Measurements from ENCODE around the gene RNF115.
"Not testable (repeated sequence)": the region's sequence is repeated elsewhere in the genome, so short reads cannot be mapped to it uniquely, and the experiment has no call there.

RNF115 gene

GRCh38 chr1:145795257-145795881 lies 28.5 kb downstream of the RNF115 start:
- Histone ChIP-seq H3K27me3 (no peaks in the 10 kb centered on the region), H3K4me1 (no peaks in the 10 kb centered on the region), H3K9me3 (no peaks in the 10 kb centered on the region), H3K4me3 (ENCODE audit: low read depth, low read length) (no peak overlapping the region), H3K36me3 (no peaks in the 10 kb centered on the region)
- no peak for TF ChIP-seq CTCF (IDR thresholded peaks at IDR 0.05; ENCODE audit: low read depth, low read length)
- no peak for DNase-seq

- Histone ChIP-seq H3K4me1 (no peaks in the 10 kb centered on the region), H3K9me3 (no peaks in the 10 kb centered on the region), H3K36me3 (no peaks in the 10 kb centered on the region; the same call in 1 of the 2 replicates), H3K27me3 (no peaks in the 10 kb centered on the region), H3K4me3 (ENCODE audit: low read depth, low read length) (no peak overlapping the region)
- DNase-seq: no peak
- TF ChIP-seq CTCF (IDR thresholded peaks at IDR 0.05; ENCODE audit: low read depth, low read length): no peak
Measured at GRCh38 chr1:145792484-145792883, 31.4 kb downstream of the RNF115 start.

- H3K9me3 ChIP-seq; H3K36me3 ChIP-seq; DNase-seq; H3K4me1 ChIP-seq; H3K4me3 ChIP-seq (ENCODE audit: low read depth, low read length); H3K27me3 ChIP-seq: not testable (repeated sequence)
Measured at GRCh38 chr1:145791860-145792259, 32.0 kb downstream of the RNF115 start.

GRCh38 chr1:145788580-145788979 lies 35.3 kb downstream of the RNF115 start:
- H3K9me3 ChIP-seq: no peaks in the 10 kb centered on the region
- no peak for TF ChIP-seq CTCF (IDR thresholded peaks at IDR 0.05; ENCODE audit: low read depth, low read length)
- H3K4me1 ChIP-seq: no peaks in the 10 kb centered on the region
- no peak for DNase-seq
- no peaks in the 10 kb centered on the region for H3K27me3 ChIP-seq
- no peaks in the 10 kb centered on the region; the same call in 1 of the 2 replicates for H3K36me3 ChIP-seq
- H3K4me3 ChIP-seq (ENCODE audit: low read depth, low read length): no peak overlapping the region

- DNase-seq: no peak
- H3K9me3 ChIP-seq: no peaks in the 10 kb centered on the region
- TF ChIP-seq CTCF (IDR thresholded peaks at IDR 0.05; ENCODE audit: low read depth, low read length): no peak
- H3K27me3 ChIP-seq: no peaks in the 10 kb centered on the region
- H3K36me3 ChIP-seq: no peaks in the 10 kb centered on the region; the same call in 1 of the 2 replicates
- H3K4me1 ChIP-seq: no peaks in the 10 kb centered on the region
- H3K4me3 ChIP-seq (ENCODE audit: low read depth, low read length): no peak overlapping the region
Measured at GRCh38 chr1:145786271-145786670, 37.6 kb downstream of the RNF115 start.

GRCh38 chr1:145785547-145785946 lies 38.3 kb downstream of the RNF115 start:
- no peak for TF ChIP-seq CTCF (IDR thresholded peaks at IDR 0.05; ENCODE audit: low read depth, low read length)
- DNase-seq: no peak
- Histone ChIP-seq H3K27me3 (no peaks in the 10 kb centered on the region), H3K36me3 (no peaks in the 10 kb centered on the region; the same call in 1 of the 2 replicates), H3K9me3 (no peaks in the 10 kb centered on the region), H3K4me3 (ENCODE audit: low read depth, low read length) (no peak overlapping the region), H3K4me1 (no peaks in the 10 kb centered on the region)

All from BE2C (cell line).